SK-N-SH treated with all-trans-retinoic acid at 6 μM for 48 hours (cell line): ENCODE measurements around the gene TOMM5.

Source experiments
- PPARA ChIP-seq: fragments of 250-450 bp; sonication (Bioruptor Pico); IDR thresholded peaks from 2 replicates; pipeline ENCODE4 v1.5.0; 2020; ENCODE audit warnings: mild to moderate bottlenecking, borderline replicate concordance
- ZC3H10 ChIP-seq: fragments of 250-450 bp; sonication (Bioruptor Pico); IDR thresholded peaks from 2 replicates; pipeline ENCODE4 v1.5.1; 2021; ENCODE audit warnings: mild to moderate bottlenecking, moderate library complexity

DNA sequence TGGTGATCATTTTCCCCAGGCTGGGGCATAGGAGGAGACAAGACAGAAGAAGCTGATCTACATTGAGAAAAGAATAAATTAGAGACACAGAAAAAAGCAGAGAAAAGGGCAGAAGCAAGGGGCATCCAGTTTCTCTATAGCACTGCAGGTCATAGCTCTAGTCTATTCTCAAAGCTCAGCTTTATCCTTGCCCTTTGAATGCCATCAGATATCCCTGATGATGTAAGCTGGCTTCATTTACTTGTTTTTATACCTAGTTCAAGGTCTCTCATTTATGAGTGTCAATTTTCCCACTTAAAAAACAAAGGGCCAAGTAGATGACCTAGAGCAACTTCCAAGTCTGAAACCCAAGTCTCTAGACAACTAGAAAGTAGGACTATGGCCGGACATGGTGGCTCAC, 48.9 kb downstream of the TOMM5 start:
- TF ChIP-seq ZC3H10 (CRISPR knock-in tag) (no peak), PPARA (CRISPR knock-in tag) (no peak)
